Thyroid gland (tissue), 4 donors: ENCODE results near the gene ACAP3.

Experiments used
- POLR2A ChIP-seq, 2 donors: fragments of 450-650 bp; IDR thresholded peaks; one replicate each; pipeline ENCODE4 v1.6.1; 2017; ENCODE audit warnings: antibody characterized with exemption in 2 of 2, mild to moderate bottlenecking in 2 of 2, moderate library complexity in 1 of 2
- TF ChIP-seq, protein P1 (sequence below), 6 experiments: fragments of 200-600 bp in 3 of 6; fragments of 450-650 bp in 3 of 6; sonication (generic) in 3 of 6; IDR thresholded peaks; one replicate each; pipeline ENCODE4 v1.5.1; 2016 to 2019; ENCODE audit warnings: antibody characterized with exemption in 6 of 6, mild to moderate bottlenecking in 2 of 6, inconsistent platforms in 1 of 6, moderate library complexity in 1 of 6

GRCh38 chr1:1262071-1262470, 45.7 kb downstream of the ACAP3 start:
- no peak for TF ChIP-seq POLR2A (IDR thresholded peaks at IDR 0.05)
- TF ChIP-seq, protein P1, sequence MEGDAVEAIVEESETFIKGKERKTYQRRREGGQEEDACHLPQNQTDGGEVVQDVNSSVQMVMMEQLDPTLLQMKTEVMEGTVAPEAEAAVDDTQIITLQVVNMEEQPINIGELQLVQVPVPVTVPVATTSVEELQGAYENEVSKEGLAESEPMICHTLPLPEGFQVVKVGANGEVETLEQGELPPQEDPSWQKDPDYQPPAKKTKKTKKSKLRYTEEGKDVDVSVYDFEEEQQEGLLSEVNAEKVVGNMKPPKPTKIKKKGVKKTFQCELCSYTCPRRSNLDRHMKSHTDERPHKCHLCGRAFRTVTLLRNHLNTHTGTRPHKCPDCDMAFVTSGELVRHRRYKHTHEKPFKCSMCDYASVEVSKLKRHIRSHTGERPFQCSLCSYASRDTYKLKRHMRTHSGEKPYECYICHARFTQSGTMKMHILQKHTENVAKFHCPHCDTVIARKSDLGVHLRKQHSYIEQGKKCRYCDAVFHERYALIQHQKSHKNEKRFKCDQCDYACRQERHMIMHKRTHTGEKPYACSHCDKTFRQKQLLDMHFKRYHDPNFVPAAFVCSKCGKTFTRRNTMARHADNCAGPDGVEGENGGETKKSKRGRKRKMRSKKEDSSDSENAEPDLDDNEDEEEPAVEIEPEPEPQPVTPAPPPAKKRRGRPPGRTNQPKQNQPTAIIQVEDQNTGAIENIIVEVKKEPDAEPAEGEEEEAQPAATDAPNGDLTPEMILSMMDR (IDR thresholded peaks at IDR 0.05) = no peak
